Posterior cingulate gyrus (tissue), 11 donors: ENCODE data around the gene PFN1.
"Not testable (repeated sequence)": the region's sequence is repeated elsewhere in the genome, so short reads cannot be mapped to it uniquely, and the experiment has no call there.

ENCODE experiments used
- DNase-seq, 10 donors: peaks; one replicate each; pipeline versions ENCODE4 v3.0.0 to v3.0.0-alpha.2; 2020 to 2021; ENCODE audit warnings: mixed read lengths in 3 of 10
- intact Hi-C: fragments of 100-400 bp; cut with DNase I; formaldehyde crosslinking; loops from one replicate; pipeline ENCODE4 v1.15.1; 2023

Gene PFN1

GRCh38 chr17:4934173-4934979, 14.0 kb downstream of the PFN1 start:
- DNase-seq = peak in 3 of 10 donors; percentile 51 to 81 (median 58)
- intact Hi-C loops = no loop called here

GRCh38 chr17:4933646-4934045, 14.7 kb downstream of the PFN1 start:
- DNase-seq = peak in 3 of 10 donors; percentile 12 to 35 (median 19)
- intact Hi-C loops = no loop called here

GRCh38 chr17:4932756-4933155, 15.6 kb downstream of the PFN1 start:
- DNase-seq = peak in 3 of 10 donors; percentile 61 to 80 (median 66)
- intact Hi-C loops = no loop called here

- intact Hi-C loops = no loop called here
Observed at GRCh38 chr17:4931963-4932362, 16.4 kb downstream of the PFN1 start, which contains the start of gene GP1BA. TSS of gene GP1BA (plus strand) at chr17:4932277. CDS start at chr17:4932605, 328 bp downstream.

GRCh38 chr17:4928881-4929280, 19.4 kb downstream of the PFN1 start:
- intact Hi-C loops = no loop called here
- DNase-seq = peak in 2 of 10 donors; percentile 59

More at GRCh38 chr17:4931963-4932362, 16.4 kb downstream of the PFN1 start, which contains the start of gene GP1BA:
- peak in 2 of 10 donors; percentile 39 to 41 for DNase-seq

- DNase-seq = peak in 1 of 10 donors; percentile 16
Observed at GRCh38 chr17:4926577-4927335, 21.6 kb downstream of the PFN1 start.

GRCh38 chr17:4921320-4921719, 27.0 kb downstream of the PFN1 start:
- intact Hi-C loops = no loop called here
- peak in 2 of 10 donors; percentile 8 to 24 for DNase-seq

More at GRCh38 chr17:4926577-4927335, 21.6 kb downstream of the PFN1 start:
- intact Hi-C loops = not testable (repeated sequence)

- peak in 2 of 10 donors; percentile 36 to 41 for DNase-seq
- intact Hi-C loops = no loop called here
Observed at GRCh38 chr17:4920351-4921048, 27.8 kb downstream of the PFN1 start.

GRCh38 chr17:4919511-4920047, 28.8 kb downstream of the PFN1 start:
- intact Hi-C loops = no loop called here
- peak in 2 of 10 donors; percentile 8 to 29 for DNase-seq

- intact Hi-C loops = not testable (repeated sequence)
Observed at GRCh38 chr17:4914551-4914950, 33.8 kb downstream of the PFN1 start.

GRCh38 chr17:4913994-4914393, 34.3 kb downstream of the PFN1 start:
- intact Hi-C loops = no loop called here

More at GRCh38 chr17:4914551-4914950, 33.8 kb downstream of the PFN1 start:
- peak in 2 of 10 donors; percentile 27 to 39 for DNase-seq

GRCh38 chr17:4908711-4909496, 39.4 kb downstream of the PFN1 start:
- peak; percentile 66 to 97 (median 81) for DNase-seq
- intact Hi-C loops = loop anchor here (1.0 to 10.0 kb wide), 2 partner anchors 56 to 153 kb away; partner anchors contain the start of gene SPAG7

More at GRCh38 chr17:4913994-4914393, 34.3 kb downstream of the PFN1 start:
- no peak for DNase-seq

GRCh38 chr17:4908301-4908700, 40.0 kb downstream of the PFN1 start:
- intact Hi-C loops = loop anchor here (10.0 kb wide), 1 partner anchor 56 kb away; the partner anchor contains the start of gene SPAG7
- peak in 3 of 10 donors; percentile 47 to 75 (median 52) for DNase-seq

GRCh38 chr17:4906642-4907041, 41.7 kb downstream of the PFN1 start:
- intact Hi-C loops = loop anchor here (10.0 kb wide), 1 partner anchor 58 kb away; the partner anchor contains the start of gene SPAG7
- not testable (repeated sequence) for DNase-seq

- peak in 8 of 10 donors; percentile 36 to 87 (median 78) for DNase-seq
- intact Hi-C loops = loop anchor here (5.0 to 10.0 kb wide), 3 partner anchors 62 to 171 kb away; partner anchors contain the start of genes GLTPD2, MED11, SPAG7 and VMO1
Observed at GRCh38 chr17:4903051-4903818, 45.1 kb downstream of the PFN1 start, which contains the start of gene CHRNE. TSS of gene CHRNE (minus strand) at chr17:4903098. CDS start at chr17:4903063, 35 bp downstream.

GRCh38 chr17:4902540-4902939, 45.8 kb downstream of the PFN1 start:
- intact Hi-C loops = loop anchor here (5.0 to 10.0 kb wide), 3 partner anchors 62 to 170 kb away; partner anchors contain the start of genes GLTPD2, MED11, SPAG7 and VMO1

GRCh38 chr17:4901648-4902344, 46.5 kb downstream of the PFN1 start:
- intact Hi-C loops = loop anchor here (5.0 to 10.0 kb wide), 3 partner anchors 63 to 169 kb away; partner anchors contain the start of genes GLTPD2, MED11, SPAG7 and VMO1
- peak in 7 of 10 donors; percentile 37 to 90 (median 55) for DNase-seq

More at GRCh38 chr17:4902540-4902939, 45.8 kb downstream of the PFN1 start:
- peak in 2 of 10 donors; percentile 64 to 70 for DNase-seq
